ENCODE measurements around the gene LMNB1. TPM values are rescaled to one million over a fixed set of nuclear protein-coding genes. Genes with fewer than 3 reads are reported as not detected.
A peak's percentile ranks its signal among the peaks of the same experiment; 100 is the strongest.

The LMNB1 gene
- total and polyA plus RNA-seq, 7 donors, result 1.5 to 53.5 (median 9.0) TPM

- Histone ChIP-seq H3K4me3 (no peak overlapping the region), H3K4me1 (peaks cover 0 to 11% (median 9%) of the 10 kb centered on the region in 4 donors), H3K27ac (no peak overlapping the region), H3K27me3 (peaks cover 0 to 6% (median 0%) of the 10 kb centered on the region in 3 donors), H3K36me3 (no peaks in the 10 kb centered on the region), H3K9me3 (no peaks in the 10 kb centered on the region)
- no peak for TF ChIP-seq POLR2A (IDR thresholded peaks at IDR 0.05)
- intact Hi-C loops (cut with DNase I), result no loop called here
- 29 to 78% methylated on average over 22 of the region's 22 CpGs for WGBS, 2 donors
- no peak for DNase-seq
Observed at GRCh38 chr5:126869005-126869451, 92.1 kb downstream of the LMNB1 start.

- H3K4me3 ChIP-seq, result no peak overlapping the region
- TF ChIP-seq EP300 (IDR thresholded peaks at IDR 0.05) (no peak), POLR2AphosphoS5 (IDR thresholded peaks at IDR 0.05) (no peak), CTCF (IDR thresholded peaks at IDR 0.05) (no peak)
- no peaks in the 10 kb centered on the region for H3K9me3 ChIP-seq
- H3K27me3 ChIP-seq, result peaks cover 0 to 6% (median 0%) of the 10 kb centered on the region in 3 donors
- intact Hi-C loops (cut with DNase I), result no loop called here
- no peak for DNase-seq
- no peaks in the 10 kb centered on the region for H3K36me3 ChIP-seq
- no peak overlapping the region for H3K27ac ChIP-seq
- peaks cover 0 to 29% (median 27%) of the 10 kb centered on the region in 4 donors for H3K4me1 ChIP-seq
- WGBS, 2 donors, result 95 to 96% methylated on average over 6 of the region's 6 CpGs
Observed at GRCh38 chr5:126871441-126871840, 94.5 kb downstream of the LMNB1 start.

- no peaks in the 10 kb centered on the region for H3K36me3 ChIP-seq
- no peak for DNase-seq
- intact Hi-C loops (cut with DNase I), result no loop called here
- 89 to 94% methylated on average over 11 of the region's 11 CpGs for WGBS, 2 donors
- no peak overlapping the region for H3K27ac ChIP-seq
- no peaks in the 10 kb centered on the region for H3K9me3 ChIP-seq
- no peak overlapping the region for H3K4me3 ChIP-seq
- TF ChIP-seq POLR2A (IDR thresholded peaks at IDR 0.05), result no peak
- TF ChIP-seq CTCF (IDR thresholded peaks at IDR 0.05), result no peak
- TF ChIP-seq EP300 (IDR thresholded peaks at IDR 0.05), result no peak
- TF ChIP-seq POLR2AphosphoS5 (IDR thresholded peaks at IDR 0.05), result no peak
- peaks cover 0 to 6% (median 0%) of the 10 kb centered on the region in 3 donors for H3K27me3 ChIP-seq
- H3K4me1 ChIP-seq, result peaks cover 0 to 42% (median 35%) of the 10 kb centered on the region in 4 donors
Observed at GRCh38 chr5:126872561-126873354, 95.8 kb downstream of the LMNB1 start.

- no peak for DNase-seq
- H3K27ac ChIP-seq, result no peak overlapping the region
- WGBS, 2 donors, result 79 to 82% methylated on average over 13 of the region's 13 CpGs
- H3K36me3 ChIP-seq, result no peaks in the 10 kb centered on the region
- TF ChIP-seq POLR2AphosphoS5 (IDR thresholded peaks at IDR 0.05), result peak; percentile 48 to 85 (median 76)
- TF ChIP-seq CTCF (IDR thresholded peaks at IDR 0.05), result no peak
- TF ChIP-seq EP300 (IDR thresholded peaks at IDR 0.05), result peak in 1 of 4 donors; percentile 30
- H3K27me3 ChIP-seq, result no peaks in the 10 kb centered on the region
- no peaks in the 10 kb centered on the region for H3K9me3 ChIP-seq
- H3K4me3 ChIP-seq, result no peak overlapping the region
- H3K4me1 ChIP-seq, result peaks cover 0 to 40% (median 30%) of the 10 kb centered on the region in 4 donors
- intact Hi-C loops (cut with DNase I), result no loop called here
Observed at GRCh38 chr5:126875303-126875785, 98.4 kb downstream of the LMNB1 start.

GRCh38 chr5:126877602-126878001 is 100.7 kb downstream of the LMNB1 start:
- Histone ChIP-seq H3K27me3 (no peaks in the 10 kb centered on the region), H3K9me3 (no peaks in the 10 kb centered on the region), H3K36me3 (no peaks in the 10 kb centered on the region), H3K27ac (peak overlapping the region in 1 of 4 donors; percentile 36), H3K4me3 (no peak overlapping the region), H3K4me1 (peaks cover 0 to 40% (median 30%) of the 10 kb centered on the region in 4 donors)
- TF ChIP-seq POLR2AphosphoS5 (IDR thresholded peaks at IDR 0.05), result peak in 3 of 4 donors; percentile 8 to 70 (median 59)
- no peak for TF ChIP-seq POLR2A (IDR thresholded peaks at IDR 0.05)
- intact Hi-C loops (cut with DNase I), result no loop called here
- WGBS, 2 donors, result 71 to 82% methylated on average over 7 of the region's 7 CpGs
- DNase-seq, result no peak
